PFSK-1 (cell line): Measurements from ENCODE around the gene MYL3.

Experiments
- FOXP2 ChIP-seq: optimal IDR thresholded peaks from 2 replicates; pipeline ENCODE3; 2011; ENCODE audit warnings: borderline replicate concordance, control low read depth, inconsistent platforms; ENCODE audit not compliant: insufficient read depth; ENCODE audit errors: extremely low read length, extremely low read depth
- POLR2AphosphoS5 ChIP-seq: IDR thresholded peaks from 2 replicates; pipeline ENCODE4 v1.6.1; 2012; ENCODE audit warnings: low read depth, mild to moderate bottlenecking, control low read depth, low read length, moderate library complexity
- REST ChIP-seq, 2 experiments: IDR thresholded peaks; 2 replicates each; pipeline versions ENCODE4 v1.6.1 to v1.8.0; 2011 to 2012; ENCODE audit warnings: low read depth in 2 of 2, low read length in 2 of 2, control low read depth in 1 of 2, inconsistent platforms in 1 of 2, mild to moderate bottlenecking in 1 of 2, moderate library complexity in 1 of 2; ENCODE audit not compliant: insufficient read depth in 1 of 2
- SIN3A ChIP-seq: IDR thresholded peaks from 2 replicates; pipeline ENCODE4 v1.6.1; 2012; ENCODE audit warnings: mild to moderate bottlenecking, low read length, moderate library complexity, borderline replicate concordance; ENCODE audit not compliant: insufficient read depth
- TAF1 ChIP-seq: IDR thresholded peaks from 2 replicates; pipeline ENCODE4 v1.6.1; 2012; ENCODE audit warnings: low read length, control low read depth, borderline replicate concordance; ENCODE audit not compliant: insufficient read depth

MYL3 gene

GRCh38 chr3:46860017-46860809 is 3.0 kb downstream of the MYL3 start:
- TF ChIP-seq FOXP2 (no peak), TAF1 (no peak), REST (IDR thresholded peaks at IDR 0.05; ENCODE audit: insufficient read depth in 1 of 2, low read depth in 2 of 2, low read length in 2 of 2) (no peak), POLR2AphosphoS5 (no peak), SIN3A (no peak)

GRCh38 chr3:46859001-46859710 is 4.1 kb downstream of the MYL3 start:
- TF ChIP-seq TAF1 (no peak), POLR2AphosphoS5 (no peak), FOXP2 (no peak), SIN3A (no peak), REST (IDR thresholded peaks at IDR 0.05; ENCODE audit: insufficient read depth in 1 of 2, low read depth in 2 of 2, low read length in 2 of 2) (no peak)

GRCh38 chr3:46858456-46858855 is 4.8 kb downstream of the MYL3 start:
- no peak for TF ChIP-seq POLR2AphosphoS5
- TF ChIP-seq REST (IDR thresholded peaks at IDR 0.05; ENCODE audit: insufficient read depth in 1 of 2, low read depth in 2 of 2, low read length in 2 of 2): no peak
- no peak for TF ChIP-seq TAF1
- TF ChIP-seq FOXP2: no peak
- TF ChIP-seq SIN3A: no peak

- TF ChIP-seq TAF1: no peak
- no peak for TF ChIP-seq SIN3A
These were observed 5.5 kb downstream of the MYL3 start for GRCh38 chr3:46857485-46858341.
